H9 (cell line): ENCODE data around the gene RTP2. TPM values are rescaled to one million over a fixed set of nuclear protein-coding genes. Genes with fewer than 3 reads are reported as not detected.

Experiments
- DNase-seq: peaks from one replicate; pipeline ENCODE4 v3.0.0-alpha.2; 2017
- H2AFZ ChIP-seq: one replicate; pipeline ENCODE4 v1.6.1; 2013; ENCODE audit warnings: mild to moderate bottlenecking, low read length, control low read depth, moderate library complexity
- H2AK5ac ChIP-seq: 2 replicates; pipeline ENCODE4 v1.6.1; 2013; ENCODE audit warnings: low read length, control low read depth, mixed read lengths; ENCODE audit not compliant: insufficient read length
- H2BK120ac ChIP-seq: one replicate; pipeline ENCODE4 v1.6.1; 2013; ENCODE audit warnings: low read depth, mild to moderate bottlenecking, low read length, control low read depth, inconsistent platforms; ENCODE audit not compliant: poor library complexity, severe bottlenecking
- H2BK12ac ChIP-seq: 2 replicates; pipeline ENCODE4 v1.6.1; 2013; ENCODE audit warnings: low read length, control low read depth, mixed read lengths, low read depth; ENCODE audit not compliant: insufficient read length
- H2BK15ac ChIP-seq: 2 replicates; pipeline ENCODE4 v1.6.1; 2013; ENCODE audit warnings: low read depth, low read length, control low read depth
- H2BK20ac ChIP-seq: one replicate; pipeline ENCODE4 v1.6.1; 2013; ENCODE audit warnings: low read depth, mild to moderate bottlenecking, low read length, control low read depth, inconsistent platforms; ENCODE audit not compliant: poor library complexity, severe bottlenecking
- H2BK5ac ChIP-seq: 2 replicates; pipeline ENCODE4 v1.6.1; 2013; ENCODE audit warnings: low read length, control low read depth, mixed read lengths; ENCODE audit not compliant: insufficient read length
- H3K14ac ChIP-seq: 2 replicates; pipeline ENCODE4 v1.6.1; 2013; ENCODE audit warnings: low read length, control low read depth; ENCODE audit not compliant: insufficient read depth
- H3K18ac ChIP-seq: 2 replicates; pipeline ENCODE4 v1.6.1; 2013; ENCODE audit warnings: low read depth, mild to moderate bottlenecking, mixed read lengths, low read length, control low read depth; ENCODE audit not compliant: insufficient read length
- H3K23ac ChIP-seq: 2 replicates; pipeline ENCODE4 v1.6.1; 2013; ENCODE audit warnings: low read length, control low read depth, mixed read lengths, low read depth; ENCODE audit not compliant: insufficient read length
- H3K23me2 ChIP-seq: 2 replicates; pipeline ENCODE4 v1.6.1; 2013; ENCODE audit warnings: low read depth, mild to moderate bottlenecking, mixed read lengths, low read length, control low read depth; ENCODE audit not compliant: insufficient read length, poor library complexity, severe bottlenecking
- H3K27ac ChIP-seq: 2 replicates; pipeline ENCODE4 v1.5.1; 2013; ENCODE audit warnings: low read length, control low read depth, mixed read lengths, low read depth; ENCODE audit not compliant: insufficient read length
- H3K27me3 ChIP-seq: 2 replicates; pipeline ENCODE4 v1.6.1; 2013; ENCODE audit warnings: low read length, control low read depth, inconsistent platforms; ENCODE audit not compliant: insufficient read depth
- H3K4ac ChIP-seq: 2 replicates; pipeline ENCODE4 v1.6.1; 2013; ENCODE audit warnings: low read depth, mild to moderate bottlenecking, control low read depth, inconsistent platforms, low read length, moderate library complexity
- H3K4me1 ChIP-seq: 2 replicates; pipeline ENCODE4 v1.6.1; 2013; ENCODE audit warnings: low read length, control low read depth, inconsistent platforms; ENCODE audit not compliant: insufficient read depth
- H3K4me2 ChIP-seq: 2 replicates; pipeline ENCODE4 v1.6.1; 2013; ENCODE audit warnings: low read length, control low read depth, mixed read lengths; ENCODE audit not compliant: insufficient read length, insufficient read depth
- H3K56ac ChIP-seq: 2 replicates; pipeline ENCODE4 v1.6.1; 2013; ENCODE audit warnings: low read depth, mild to moderate bottlenecking, mixed read lengths, low read length, control low read depth; ENCODE audit not compliant: insufficient read length
- H3K79me1 ChIP-seq: 2 replicates; pipeline ENCODE4 v1.6.1; 2013; ENCODE audit warnings: low read depth, mild to moderate bottlenecking, moderate library complexity, low read length, control low read depth, inconsistent platforms; ENCODE audit not compliant: insufficient read depth, poor library complexity, severe bottlenecking
- H3K79me2 ChIP-seq: 2 replicates; pipeline ENCODE4 v1.6.1; 2013; ENCODE audit warnings: low read length, control low read depth, inconsistent platforms; ENCODE audit not compliant: insufficient read depth
- H3K9ac ChIP-seq: 2 replicates; pipeline ENCODE4 v1.6.1; 2013; ENCODE audit warnings: low read length, control low read depth, mixed read lengths; ENCODE audit not compliant: insufficient read length; ENCODE audit errors: extremely low read depth
- H3K9me3 ChIP-seq: one replicate; pipeline ENCODE4 v1.6.1; 2013; ENCODE audit warnings: low read depth, low read length, inconsistent platforms; ENCODE audit not compliant: control insufficient read depth
- H3T11ph ChIP-seq: one replicate; pipeline ENCODE4 v1.6.1; 2013; ENCODE audit warnings: mild to moderate bottlenecking, low read length, control low read depth, inconsistent platforms
- H4K20me1 ChIP-seq: one replicate; pipeline ENCODE4 v1.6.1; 2013; ENCODE audit not compliant: control insufficient read depth, insufficient read length, insufficient read depth
- H4K5ac ChIP-seq: 2 replicates; pipeline ENCODE4 v1.6.1; 2013; ENCODE audit warnings: low read depth, mild to moderate bottlenecking, mixed read lengths, low read length, control low read depth; ENCODE audit not compliant: insufficient read length
- H4K8ac ChIP-seq: replicated peaks from 2 replicates; pipeline ENCODE4 v1.6.1; 2013; ENCODE audit warnings: low read length, control low read depth, mixed read lengths, low read depth; ENCODE audit not compliant: insufficient read length
- H4K91ac ChIP-seq: 2 replicates; pipeline ENCODE4 v1.6.1; 2013; ENCODE audit warnings: low read depth, mild to moderate bottlenecking, moderate library complexity, mixed read lengths, low read length, control low read depth; ENCODE audit not compliant: insufficient read length
- H3K27ac Mint-ChIP-seq, 3 experiments: 2 replicates in 2 of 3; 3 replicates in 1 of 3; pipeline ENCODE4 v1.8.0; 2020 to 2021; ENCODE audit warnings: mixed read lengths in 3 of 3, mild to moderate bottlenecking in 1 of 3, moderate library complexity in 1 of 3
- H3K27me3 Mint-ChIP-seq: 2 replicates; pipeline ENCODE4 v1.8.0; 2021; ENCODE audit warnings: low read depth, mild to moderate bottlenecking, moderate library complexity, mixed read lengths
- H3K36me3 Mint-ChIP-seq, 3 experiments: 2 replicates in 2 of 3; 3 replicates in 1 of 3; pipeline ENCODE4 v1.8.0; 2020 to 2021; ENCODE audit warnings: low read depth in 3 of 3, mixed read lengths in 3 of 3; ENCODE audit not compliant: insufficient read depth in 1 of 3
- H3K4me1 Mint-ChIP-seq, 2 experiments: 2 replicates each; pipeline ENCODE4 v1.8.0; 2020; ENCODE audit warnings: mixed read lengths in 2 of 2
- H3K4me3 Mint-ChIP-seq, 2 experiments: 2 replicates in 1 of 2; 3 replicates in 1 of 2; pipeline ENCODE4 v1.8.0; 2020 to 2021; ENCODE audit warnings: mild to moderate bottlenecking in 2 of 2, mixed read lengths in 2 of 2, moderate library complexity in 1 of 2
- H3K9me3 Mint-ChIP-seq, 2 experiments: 2 replicates in 1 of 2; 3 replicates in 1 of 2; pipeline ENCODE4 v1.8.0; 2020; ENCODE audit warnings: mild to moderate bottlenecking in 2 of 2, mixed read lengths in 2 of 2, moderate library complexity in 1 of 2
- CTCF ChIP-seq: fragments of 200-600 bp; sonication (generic); conservative IDR thresholded peaks from 3 replicates; pipeline ENCODE4 v1.8.0; 2021; ENCODE audit warnings: antibody characterized with exemption, mild to moderate bottlenecking
- WGBS: extraction: QIAGEN DNeasy Blood & Tissue Kit; methylation state at CpG from one replicate; pipeline ENCODE4 v1.1.7; 2013; ENCODE audit warnings: missing lambda C conversion rate, low lambda C conversion rate, mixed read lengths; ENCODE audit not compliant: insufficient read length; ENCODE audit errors: extremely low coverage; 5-methylcytosine and 5-hydroxymethylcytosine counted together
- total RNA-seq: library from RNA; stranded (reverse); gene quantifications from 2 replicates; pipeline ENCODE4 v1.2.1, GENCODE V29; 2021

The RTP2 gene
- total RNA-seq, 1 experiment from 2014 or later = not detected

DNA sequence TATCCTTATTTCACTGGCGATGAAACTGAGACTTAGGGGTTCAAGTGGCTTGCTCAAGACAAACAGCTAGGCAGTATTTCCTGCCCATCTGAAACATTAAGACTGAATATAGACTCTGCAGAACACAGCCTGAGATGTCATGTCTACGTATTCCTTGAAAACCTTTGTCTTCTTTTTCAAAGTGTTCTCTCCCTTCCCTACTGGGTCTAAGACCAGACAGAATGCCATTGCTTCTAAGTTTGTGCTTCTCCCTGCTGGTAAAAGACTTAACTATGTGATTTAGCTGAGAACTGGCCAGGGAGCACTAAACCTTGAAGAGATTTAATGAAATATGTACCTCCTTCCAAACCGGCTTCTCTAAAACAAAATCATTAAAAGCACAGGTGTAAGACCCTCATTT lies 33.0 kb upstream of the RTP2 start:
- no peak overlapping the region for H2AK5ac ChIP-seq
- H2BK5ac ChIP-seq = no peak overlapping the region
- H3K4me1 ChIP-seq = peaks cover 10% of the 10 kb centered on the region; the same call in 1 of the 2 replicates
- H2BK15ac ChIP-seq = no peak overlapping the region
- H3K23ac ChIP-seq = no peak overlapping the region
- TF ChIP-seq CTCF = no peak
- H3K9me3 Mint-ChIP-seq = no peaks in the 10 kb centered on the region
- peaks cover 25 to 30% of the 10 kb centered on the region in 2 experiments for H3K4me1 Mint-ChIP-seq
- no peak overlapping the region for H2BK20ac ChIP-seq
- no peaks in the 10 kb centered on the region; the same call in 1 of the 2 replicates for H3K27me3 ChIP-seq
- H2AFZ ChIP-seq = no peak overlapping the region
- no peak overlapping the region for H2BK120ac ChIP-seq
- H3K79me2 ChIP-seq = 0 out of 2 replicates have a peak, but pooled peaks cover 1% of the 10 kb centered on the region
- no peak overlapping the region for H4K91ac ChIP-seq
- H3K9me3 ChIP-seq = no peaks in the 10 kb centered on the region
- no peak overlapping the region for H3K4ac ChIP-seq
- peaks cover 25% of the 10 kb centered on the region for H3K23me2 ChIP-seq
- H3K79me1 ChIP-seq = no peaks in the 10 kb centered on the region
- no peak overlapping the region for H3K4me2 ChIP-seq
- peaks cover 2 to 20% (median 19%) of the 10 kb centered on the region in 3 experiments; a peak in 6 of 7 replicates for H3K36me3 Mint-ChIP-seq
- no peak for DNase-seq
- no peak overlapping the region for H3K27ac ChIP-seq
- H3K56ac ChIP-seq = no peak overlapping the region
- no peak overlapping the region for H3K9ac ChIP-seq
- H2BK12ac ChIP-seq = no peak overlapping the region
- peaks cover 17% of the 10 kb centered on the region for H3K27me3 Mint-ChIP-seq
- no peak overlapping the region for H4K5ac ChIP-seq
- no peak overlapping the region for H4K8ac ChIP-seq
- H4K20me1 ChIP-seq = no peaks in the 10 kb centered on the region
- H3K14ac ChIP-seq = no peak overlapping the region
- H3T11ph ChIP-seq = no peak overlapping the region
- H3K4me3 Mint-ChIP-seq = no peak overlapping the region
- no peak overlapping the region for H3K18ac ChIP-seq
- WGBS = no CpG with 5 or more reads among the region's 3 CpGs
- no peak overlapping the region for H3K27ac Mint-ChIP-seq
